Superior temporal gyrus (tissue), 1 donor: ENCODE results near the gene TMEM45A.
"Not testable (repeated sequence)": the region's sequence is repeated elsewhere in the genome, so short reads cannot be mapped to it uniquely, and the experiment has no call there.

Source experiments
- DNase-seq: peaks from one replicate; pipeline ENCODE4 v3.0.0-alpha.2; 2016; ENCODE audit errors: extremely low spot score

TMEM45A gene

GRCh38 chr3:100483529-100483928 is 8.9 kb upstream of the TMEM45A start:
- DNase-seq, result no peak

- DNase-seq, result no peak
These were observed 5.6 kb upstream of the TMEM45A start for GRCh38 chr3:100486808-100487207.

- DNase-seq, result no peak
These were observed 3.3 kb upstream of the TMEM45A start for GRCh38 chr3:100489118-100489517.

GRCh38 chr3:100496711-100497261 is 4.4 kb downstream of the TMEM45A start:
- DNase-seq, result no peak

GRCh38 chr3:100499651-100500050 is 7.2 kb downstream of the TMEM45A start:
- DNase-seq, result no peak

- no peak for DNase-seq
These were observed 8.0 kb downstream of the TMEM45A start for GRCh38 chr3:100500320-100500880.

GRCh38 chr3:100503448-100503847 is 11.0 kb downstream of the TMEM45A start:
- no peak for DNase-seq

- DNase-seq, result no peak
These were observed 13.9 kb downstream of the TMEM45A start for GRCh38 chr3:100506355-100506754.

- not testable (repeated sequence) for DNase-seq
These were observed 17.4 kb downstream of the TMEM45A start for GRCh38 chr3:100509818-100510217.

GRCh38 chr3:100516232-100516631 is 23.8 kb downstream of the TMEM45A start:
- no peak for DNase-seq

- DNase-seq, result peak; percentile 34
These were observed 24.4 kb downstream of the TMEM45A start for GRCh38 chr3:100516838-100517237.

GRCh38 chr3:100517276-100517675 is 24.9 kb downstream of the TMEM45A start:
- no peak for DNase-seq

- no peak for DNase-seq
These were observed 25.8 kb downstream of the TMEM45A start for GRCh38 chr3:100518244-100518643.

GRCh38 chr3:100518983-100519382 is 26.6 kb downstream of the TMEM45A start:
- no peak for DNase-seq

GRCh38 chr3:100521439-100521845 is 29.0 kb downstream of the TMEM45A start:
- DNase-seq, result no peak

- DNase-seq, result no peak
These were observed 29.7 kb downstream of the TMEM45A start for GRCh38 chr3:100522125-100522524.

- DNase-seq, result no peak
These were observed 30.8 kb downstream of the TMEM45A start for GRCh38 chr3:100523050-100523760.

- peak; percentile 36 for DNase-seq
These were observed 33.6 kb downstream of the TMEM45A start for GRCh38 chr3:100525753-100526612.

GRCh38 chr3:100526613-100527346 is 34.4 kb downstream of the TMEM45A start:
- DNase-seq, result no peak

- no peak for DNase-seq
These were observed 34.9 kb downstream of the TMEM45A start for GRCh38 chr3:100527347-100527735.

- no peak for DNase-seq
These were observed 38.7 kb downstream of the TMEM45A start for GRCh38 chr3:100531093-100531492.

GRCh38 chr3:100532411-100532810 is 40.0 kb downstream of the TMEM45A start:
- DNase-seq, result no peak
